ENCODE data around the gene HELZ2.
"Not testable (repeated sequence)": the region's sequence is repeated elsewhere in the genome, so short reads cannot be mapped to it uniquely, and the experiment has no call there.

Gene HELZ2

DNA sequence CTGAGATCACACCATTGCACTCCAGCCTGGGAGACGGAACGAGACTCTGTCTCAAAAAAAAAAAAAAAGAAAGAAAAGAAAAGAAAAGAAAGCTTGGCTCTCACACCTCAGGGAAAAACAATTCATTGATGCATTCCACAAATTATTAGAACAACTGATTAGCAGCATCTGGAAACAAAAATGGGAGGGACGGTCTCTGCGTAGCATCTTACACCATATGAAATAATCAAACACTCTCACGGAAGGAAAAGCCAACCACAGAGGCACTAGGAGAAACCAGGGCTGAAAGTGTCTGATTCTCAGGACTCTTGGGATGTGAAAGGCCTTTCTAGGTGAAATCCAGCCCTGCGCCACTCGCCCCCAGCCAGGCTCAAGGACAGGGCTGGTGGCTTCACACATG is 2.3 kb upstream of the HELZ2 start:
- H3K4me3 ChIP-seq (ENCODE audit: low read depth, low read length): no peak overlapping the region
- TF ChIP-seq, protein P1, sequence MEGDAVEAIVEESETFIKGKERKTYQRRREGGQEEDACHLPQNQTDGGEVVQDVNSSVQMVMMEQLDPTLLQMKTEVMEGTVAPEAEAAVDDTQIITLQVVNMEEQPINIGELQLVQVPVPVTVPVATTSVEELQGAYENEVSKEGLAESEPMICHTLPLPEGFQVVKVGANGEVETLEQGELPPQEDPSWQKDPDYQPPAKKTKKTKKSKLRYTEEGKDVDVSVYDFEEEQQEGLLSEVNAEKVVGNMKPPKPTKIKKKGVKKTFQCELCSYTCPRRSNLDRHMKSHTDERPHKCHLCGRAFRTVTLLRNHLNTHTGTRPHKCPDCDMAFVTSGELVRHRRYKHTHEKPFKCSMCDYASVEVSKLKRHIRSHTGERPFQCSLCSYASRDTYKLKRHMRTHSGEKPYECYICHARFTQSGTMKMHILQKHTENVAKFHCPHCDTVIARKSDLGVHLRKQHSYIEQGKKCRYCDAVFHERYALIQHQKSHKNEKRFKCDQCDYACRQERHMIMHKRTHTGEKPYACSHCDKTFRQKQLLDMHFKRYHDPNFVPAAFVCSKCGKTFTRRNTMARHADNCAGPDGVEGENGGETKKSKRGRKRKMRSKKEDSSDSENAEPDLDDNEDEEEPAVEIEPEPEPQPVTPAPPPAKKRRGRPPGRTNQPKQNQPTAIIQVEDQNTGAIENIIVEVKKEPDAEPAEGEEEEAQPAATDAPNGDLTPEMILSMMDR (IDR thresholded peaks at IDR 0.05; ENCODE audit: low read depth, low read length): no peak

- no peak overlapping the region for H3K4me3 ChIP-seq (ENCODE audit: low read depth, low read length)
Observed at GRCh38 chr20:63574829-63575743, 1.0 kb upstream of the HELZ2 start.

GRCh38 chr20:63573647-63574131 is 350 bp downstream of the HELZ2 start:
- TF ChIP-seq, protein P1 (IDR thresholded peaks at IDR 0.05; ENCODE audit: low read depth, low read length): no peak

More at GRCh38 chr20:63574829-63575743, 1.0 kb upstream of the HELZ2 start:
- TF ChIP-seq, protein P1 (IDR thresholded peaks at IDR 0.05; ENCODE audit: low read depth, low read length): no peak

DNA sequence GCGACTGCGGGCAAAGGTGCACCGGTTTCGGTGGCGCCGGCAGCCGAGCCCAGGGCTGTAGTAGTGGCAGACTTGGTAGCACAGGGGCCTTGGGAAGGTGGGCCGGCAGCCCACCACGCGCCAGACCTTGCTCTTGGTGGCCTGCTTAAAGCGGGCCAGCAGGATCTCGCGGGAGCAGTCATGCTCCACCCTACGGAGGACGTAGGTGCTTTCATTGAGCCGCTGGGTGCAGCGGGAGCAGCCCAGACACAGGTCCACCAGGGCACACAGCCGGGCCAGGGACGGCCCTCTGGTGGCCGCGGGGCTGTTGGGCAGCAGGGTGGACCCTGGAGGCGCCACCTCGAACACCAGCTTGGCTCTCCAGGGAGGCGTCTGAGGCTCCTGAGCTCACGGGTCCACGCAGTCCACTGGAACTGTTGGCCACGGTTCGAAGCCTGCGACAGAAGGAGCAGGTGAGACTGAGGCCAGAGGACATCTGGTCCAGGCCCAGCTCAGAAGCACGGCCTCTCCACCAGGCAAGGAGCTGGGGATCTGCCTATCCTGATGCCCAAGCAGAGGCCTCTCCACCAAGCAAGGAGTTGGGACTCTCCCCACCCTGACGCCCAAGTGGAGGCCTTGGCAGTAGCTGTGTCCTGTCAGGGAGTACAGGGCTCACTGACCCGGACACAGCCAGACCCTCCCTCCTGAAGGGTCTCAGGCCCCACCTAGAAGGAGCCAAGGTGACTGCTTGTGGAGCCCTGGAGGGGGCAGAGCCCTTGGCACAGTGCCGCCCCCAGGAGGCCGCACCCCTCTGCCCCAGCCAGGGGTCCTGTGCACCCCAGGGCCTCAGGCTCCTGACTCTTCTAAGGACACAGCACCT is 1.0 kb downstream of the HELZ2 start:
- TF ChIP-seq, protein P1 (IDR thresholded peaks at IDR 0.05; ENCODE audit: low read depth, low read length): no peak
- H3K4me3 ChIP-seq (ENCODE audit: low read depth, low read length): peak overlapping the region; percentile 85

More at GRCh38 chr20:63573647-63574131, 350 bp downstream of the HELZ2 start:
- H3K4me3 ChIP-seq (ENCODE audit: low read depth, low read length): peak overlapping the region; percentile 85

DNA sequence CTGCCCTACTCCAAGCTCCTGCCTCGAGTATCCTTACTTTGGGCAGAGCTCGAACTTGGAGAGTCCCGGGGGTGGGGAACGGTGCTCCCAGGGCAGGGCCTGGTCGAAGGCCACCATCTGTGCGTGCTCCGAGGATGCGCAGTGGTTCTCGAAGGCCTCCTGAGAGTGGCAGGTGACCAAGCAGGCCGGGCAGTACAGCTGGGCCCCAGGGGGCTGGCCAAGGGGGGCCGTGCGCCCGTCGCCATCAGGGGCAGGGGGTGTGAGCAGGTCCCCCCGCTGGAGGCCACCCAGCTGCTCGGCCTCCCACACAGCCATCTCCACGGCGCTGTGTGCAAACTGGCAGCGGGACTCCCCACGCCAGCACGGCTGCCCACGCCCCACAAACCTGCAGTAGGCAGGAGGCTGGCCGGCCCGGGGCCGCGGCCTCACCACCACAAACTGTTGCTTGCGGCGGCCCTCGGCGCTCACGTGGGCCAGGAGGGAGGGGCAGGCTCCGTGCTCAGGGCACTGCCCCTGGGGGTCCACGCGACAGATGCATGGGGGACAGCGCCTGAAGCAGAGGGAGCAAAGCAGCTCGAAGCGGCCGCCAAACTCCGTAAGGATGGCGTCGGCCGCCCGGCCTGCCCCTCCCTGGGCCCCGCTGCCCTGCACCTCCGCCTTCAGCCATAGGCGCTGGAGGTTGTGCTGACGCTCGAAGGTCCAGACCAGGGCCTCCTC is 1.8 kb downstream of the HELZ2 start:
- TF ChIP-seq, protein P1 (IDR thresholded peaks at IDR 0.05; ENCODE audit: low read depth, low read length): no peak
- H3K4me3 ChIP-seq (ENCODE audit: low read depth, low read length): no peak overlapping the region

GRCh38 chr20:63571087-63571478 is 3.0 kb downstream of the HELZ2 start:
- not testable (repeated sequence) for H3K4me3 ChIP-seq (ENCODE audit: low read depth, low read length)
